Renal cortex interstitium (tissue), 11 donors: ENCODE data around the gene ZNF764. TPM values are rescaled to one million over a fixed set of nuclear protein-coding genes. Genes with fewer than 3 reads are reported as not detected.

ENCODE experiments used
- DNase-seq, 11 donors: peaks; one replicate each; pipeline ENCODE4 v3.0.0-alpha.2; 2013; ENCODE audit warnings: low read depth in 9 of 11, low spot score in 4 of 11; ENCODE audit errors: extremely low read depth in 1 of 11
- polyA plus RNA-seq, 3 donors: library from polyadenylated mRNA; unstranded; fragments of 120-200 nt; gene quantifications; one replicate each; pipeline ENCODE4 v1.2.1, GENCODE V29; 2013; ENCODE audit not compliant: insufficient read length in 3 of 3

ZNF764 gene
- polyA plus RNA-seq, 3 donors, result 10.8 to 15.8 (median 12.5) TPM

GRCh38 chr16:30581457-30581856, 23.3 kb upstream of the ZNF764 start:
- DNase-seq, result no peak

- DNase-seq, result no peak
These were observed 16.5 kb upstream of the ZNF764 start for GRCh38 chr16:30574678-30575077.

GRCh38 chr16:30571445-30572322, 13.5 kb upstream of the ZNF764 start, which contains the start of gene ZNF688:
Gene ZNF688, minus strand, starts transcription at chr16:30571714. Its CDS starts 85 bp downstream, at chr16:30571629.
- peak; percentile 88 to 98 (median 95) for DNase-seq

- DNase-seq, result peak in 1 of 11 donors; percentile 42
These were observed 12.7 kb upstream of the ZNF764 start for GRCh38 chr16:30570636-30571444.

- DNase-seq, result peak in 1 of 11 donors; percentile 24
These were observed 11.8 kb upstream of the ZNF764 start for GRCh38 chr16:30569746-30570635.

- no peak for DNase-seq
These were observed 11.1 kb upstream of the ZNF764 start for GRCh38 chr16:30569281-30569680.

- DNase-seq, result no peak
These were observed 9.9 kb upstream of the ZNF764 start for GRCh38 chr16:30567991-30568638.

- no peak for DNase-seq
These were observed 9.2 kb upstream of the ZNF764 start for GRCh38 chr16:30567160-30567990.

GRCh38 chr16:30566531-30566930, 8.4 kb upstream of the ZNF764 start:
- no peak for DNase-seq

GRCh38 chr16:30565984-30566383, 7.8 kb upstream of the ZNF764 start:
- no peak for DNase-seq

GRCh38 chr16:30565526-30565925, 7.4 kb upstream of the ZNF764 start:
- DNase-seq, result no peak

GRCh38 chr16:30562021-30562420, 3.8 kb upstream of the ZNF764 start:
- no peak for DNase-seq

GRCh38 chr16:30561089-30561816, 3.1 kb upstream of the ZNF764 start:
- peak in 1 of 11 donors; percentile 28 for DNase-seq

GRCh38 chr16:30559690-30560089, 1.5 kb upstream of the ZNF764 start:
- no peak for DNase-seq

- no peak for DNase-seq
These were observed 709 bp upstream of the ZNF764 start for GRCh38 chr16:30558789-30559377.

GRCh38 chr16:30557707-30557956, 542 bp downstream of the ZNF764 start:
- DNase-seq, result no peak

GRCh38 chr16:30556125-30556473, 2.1 kb downstream of the ZNF764 start:
- no peak for DNase-seq
